ENCODE measurements around the gene VPS9D1. TPM values are rescaled to one million over a fixed set of nuclear protein-coding genes. Genes with fewer than 3 reads are reported as not detected.

VPS9D1 gene
- total and polyA plus RNA-seq, 11 donors, result 7.3 to 20.2 (median 11.0) TPM

- H3K27ac ChIP-seq, result no peak overlapping the region
- no peak for TF ChIP-seq POLR2A (IDR thresholded peaks at IDR 0.05)
- TF ChIP-seq, protein P1, sequence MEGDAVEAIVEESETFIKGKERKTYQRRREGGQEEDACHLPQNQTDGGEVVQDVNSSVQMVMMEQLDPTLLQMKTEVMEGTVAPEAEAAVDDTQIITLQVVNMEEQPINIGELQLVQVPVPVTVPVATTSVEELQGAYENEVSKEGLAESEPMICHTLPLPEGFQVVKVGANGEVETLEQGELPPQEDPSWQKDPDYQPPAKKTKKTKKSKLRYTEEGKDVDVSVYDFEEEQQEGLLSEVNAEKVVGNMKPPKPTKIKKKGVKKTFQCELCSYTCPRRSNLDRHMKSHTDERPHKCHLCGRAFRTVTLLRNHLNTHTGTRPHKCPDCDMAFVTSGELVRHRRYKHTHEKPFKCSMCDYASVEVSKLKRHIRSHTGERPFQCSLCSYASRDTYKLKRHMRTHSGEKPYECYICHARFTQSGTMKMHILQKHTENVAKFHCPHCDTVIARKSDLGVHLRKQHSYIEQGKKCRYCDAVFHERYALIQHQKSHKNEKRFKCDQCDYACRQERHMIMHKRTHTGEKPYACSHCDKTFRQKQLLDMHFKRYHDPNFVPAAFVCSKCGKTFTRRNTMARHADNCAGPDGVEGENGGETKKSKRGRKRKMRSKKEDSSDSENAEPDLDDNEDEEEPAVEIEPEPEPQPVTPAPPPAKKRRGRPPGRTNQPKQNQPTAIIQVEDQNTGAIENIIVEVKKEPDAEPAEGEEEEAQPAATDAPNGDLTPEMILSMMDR (IDR thresholded peaks at IDR 0.05), result no peak
- peaks cover 0 to 4% (median 0%) of the 10 kb centered on the region in 12 donors for H3K4me1 ChIP-seq
- H3K36me3 ChIP-seq, result peaks cover 4 to 97% (median 96%) of the 10 kb centered on the region in 9 donors
- DNase-seq (no peak), ATAC-seq (no peak)
- no peaks in the 10 kb centered on the region for H3K9me3 ChIP-seq
- 82 to 92% (median 91%) methylated on average over 13 to 21 of the region's 21 CpGs for WGBS, 4 donors
- H3K27me3 ChIP-seq, result no peaks in the 10 kb centered on the region
- no peak overlapping the region for H3K4me3 ChIP-seq
- intact Hi-C loops (cut with DNase I), result no loop called here
These were observed 13.1 kb upstream of the VPS9D1 start for GRCh38 chr16:89733792-89734191.

DNA sequence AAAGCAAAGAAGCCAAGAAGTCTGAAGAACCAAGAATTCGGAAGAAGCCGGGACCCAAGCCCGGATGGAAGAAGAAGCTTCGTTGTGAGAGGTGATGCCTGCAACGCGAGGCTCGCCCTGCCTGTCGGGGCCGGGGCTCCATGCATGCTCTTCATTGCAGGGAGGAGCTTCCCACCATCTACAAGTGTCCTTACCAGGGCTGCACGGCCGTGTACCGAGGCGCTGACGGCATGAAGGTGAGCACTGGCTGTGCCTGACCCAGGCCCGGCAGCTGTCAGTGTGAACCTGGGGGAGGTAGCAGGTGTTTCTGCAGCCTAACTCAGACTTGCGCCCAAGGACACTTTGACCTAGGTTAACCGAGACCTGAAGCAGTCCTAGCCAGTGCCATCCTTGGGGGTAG is 12.6 kb upstream of the VPS9D1 start:
- peaks cover 0 to 4% (median 0%) of the 10 kb centered on the region in 12 donors for H3K4me1 ChIP-seq
- no peak for ATAC-seq
- no peak overlapping the region for H3K4me3 ChIP-seq
- H3K36me3 ChIP-seq, result peaks cover 4 to 97% (median 94%) of the 10 kb centered on the region in 9 donors
- H3K27me3 ChIP-seq, result no peaks in the 10 kb centered on the region
- no peak overlapping the region for H3K27ac ChIP-seq
- TF ChIP-seq, protein P1 (IDR thresholded peaks at IDR 0.05), result no peak
- no peak for TF ChIP-seq POLR2A (IDR thresholded peaks at IDR 0.05)
- intact Hi-C loops (cut with DNase I), result no loop called here
- no peak for DNase-seq
- H3K9me3 ChIP-seq, result no peaks in the 10 kb centered on the region
- WGBS, 4 donors, result 81 to 91% (median 86%) methylated on average over 12 to 17 of the region's 17 CpGs

GRCh38 chr16:89732918-89733242 is 12.2 kb upstream of the VPS9D1 start:
- no peak for TF ChIP-seq POLR2A (IDR thresholded peaks at IDR 0.05)
- TF ChIP-seq, protein P1 (IDR thresholded peaks at IDR 0.05), result no peak
- DNase-seq, result no peak
- Histone ChIP-seq H3K9me3 (no peaks in the 10 kb centered on the region), H3K27ac (no peak overlapping the region), H3K27me3 (no peaks in the 10 kb centered on the region), H3K4me1 (peaks cover 0 to 4% (median 0%) of the 10 kb centered on the region in 12 donors), H3K36me3 (peaks cover 4 to 97% (median 93%) of the 10 kb centered on the region in 9 donors), H3K4me3 (no peak overlapping the region)
- whole genome bisulfite sequencing, 4 donors, result 92 to 96% (median 96%) methylated on average over 9 of the region's 9 CpGs
- intact Hi-C loops (cut with DNase I), result no loop called here
- ATAC-seq, result peak in 1 of 4 donors; percentile 6

DNA sequence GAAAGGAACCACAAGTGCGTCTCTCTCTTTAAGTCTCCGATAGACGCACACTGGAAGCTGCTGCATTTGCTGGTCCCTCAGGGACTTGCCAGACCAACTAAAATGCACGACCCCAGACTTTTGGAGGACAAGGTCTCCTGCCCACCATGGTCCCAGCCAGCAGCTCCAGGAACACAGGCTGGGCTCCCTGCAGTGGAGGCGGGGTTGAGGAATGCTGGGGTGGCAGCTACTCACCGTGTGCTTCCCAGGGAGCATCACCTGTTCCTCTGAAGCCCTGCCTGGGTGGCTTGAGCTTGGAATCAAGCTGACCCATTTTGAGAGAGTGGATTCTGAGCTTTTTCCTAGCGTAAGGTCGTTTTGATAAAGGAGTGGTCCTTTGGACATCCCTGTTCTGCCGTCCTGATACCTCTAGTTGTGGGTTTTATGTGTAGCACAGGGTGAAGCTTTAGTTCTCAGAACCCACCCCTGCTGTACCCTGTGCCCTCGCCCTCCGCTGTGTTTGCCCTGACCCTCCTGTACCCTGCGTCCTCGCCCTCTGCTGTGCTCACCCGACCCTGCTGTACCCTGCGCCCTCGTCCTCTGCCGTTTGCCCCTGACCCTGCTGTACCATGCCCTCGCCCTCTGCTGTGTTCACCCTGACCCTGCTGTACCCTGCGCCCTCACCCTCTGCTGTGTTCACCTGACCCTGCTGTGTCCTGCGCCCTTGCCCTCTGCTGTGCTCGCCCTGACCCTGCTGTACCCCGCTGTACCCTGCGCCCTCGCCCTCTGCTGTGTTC is 11.6 kb upstream of the VPS9D1 start:
- Histone ChIP-seq H3K36me3 (peaks cover 4 to 97% (median 93%) of the 10 kb centered on the region in 9 donors), H3K9me3 (no peaks in the 10 kb centered on the region), H3K4me1 (peaks cover 0 to 4% (median 0%) of the 10 kb centered on the region in 12 donors), H3K4me3 (no peak overlapping the region), H3K27ac (no peak overlapping the region), H3K27me3 (no peaks in the 10 kb centered on the region)
- DNase-seq, result no peak
- 89 to 92% (median 90%) methylated on average over 24 of the region's 24 CpGs for WGBS, 4 donors
- intact Hi-C loops (cut with DNase I), result no loop called here
- ATAC-seq, result peak in 1 of 4 donors; percentile 4
- no peak for TF ChIP-seq POLR2A (IDR thresholded peaks at IDR 0.05)
- TF ChIP-seq, protein P1 (IDR thresholded peaks at IDR 0.05), result no peak
